GM12875 (cell line): ENCODE data around the gene CSTPP1.

Experiments
- H3K4me3 ChIP-seq: one replicate; pipeline ENCODE4 v1.5.1; 2011; ENCODE audit warnings: low read depth, low read length, control low read depth
- CTCF ChIP-seq: IDR thresholded peaks from 2 replicates; pipeline ENCODE4 v1.5.1; 2011; ENCODE audit warnings: low read depth, mild to moderate bottlenecking, control low read depth, inconsistent platforms, low read length, moderate library complexity, borderline replicate concordance; ENCODE audit not compliant: insufficient read depth

CSTPP1 gene

GRCh38 chr11:47179655-47179991 is 243.1 kb downstream of the CSTPP1 start:
- peak; percentile 85 for TF ChIP-seq CTCF
- no peak overlapping the region for H3K4me3 ChIP-seq

GRCh38 chr11:47180006-47180787 is 243.6 kb downstream of the CSTPP1 start:
- H3K4me3 ChIP-seq, result no peak overlapping the region
- TF ChIP-seq CTCF, result no peak

GRCh38 chr11:47181271-47181670 is 244.7 kb downstream of the CSTPP1 start:
- no peak overlapping the region for H3K4me3 ChIP-seq
- no peak for TF ChIP-seq CTCF

GRCh38 chr11:47182380-47182779 is 245.8 kb downstream of the CSTPP1 start:
- no peak overlapping the region for H3K4me3 ChIP-seq
- no peak for TF ChIP-seq CTCF

GRCh38 chr11:47183031-47183856 is 246.7 kb downstream of the CSTPP1 start:
- H3K4me3 ChIP-seq, result no peak overlapping the region
- TF ChIP-seq CTCF, result no peak

- no peak overlapping the region for H3K4me3 ChIP-seq
- no peak for TF ChIP-seq CTCF
Observed at GRCh38 chr11:47183969-47184368, 247.4 kb downstream of the CSTPP1 start.

GRCh38 chr11:47184711-47185304 is 248.2 kb downstream of the CSTPP1 start:
- TF ChIP-seq CTCF, result no peak
- H3K4me3 ChIP-seq, result no peak overlapping the region
